ENCODE results near the gene DOP1A.

The DOP1A gene

GRCh38 chr6:83038246-83038645 lies 29.2 kb upstream of the DOP1A start:
- Histone ChIP-seq H2AFZ (ENCODE audit: low read depth, low read length, severe bottlenecking) (no peak overlapping the region), H3K4me2 (ENCODE audit: low read depth, low read length, poor library complexity, severe bottlenecking) (no peak overlapping the region), H3K9me3 (ENCODE audit: insufficient read depth, low read length) (peaks cover 6% of the 10 kb centered on the region; the same call in 1 of the 2 replicates), H3K9ac (ENCODE audit: low read length) (no peak overlapping the region), H3K27me3 (ENCODE audit: low read length) (no peaks in the 10 kb centered on the region), H3F3A (ENCODE audit: insufficient read depth) (no peaks in the 10 kb centered on the region), H3K4me3 (ENCODE audit: insufficient read depth, low read length, poor library complexity, severe bottlenecking) (no peak overlapping the region), H3K36me3 (ENCODE audit: low read length) (peaks cover 34% of the 10 kb centered on the region), H3K9me2 (replicated peaks; ENCODE audit: insufficient read depth, low read length) (no peaks in the 10 kb centered on the region), H3K79me2 (ENCODE audit: insufficient read depth, low read length) (no peaks in the 10 kb centered on the region), H3K27ac (ENCODE audit: low read depth, low read length) (no peak overlapping the region), H4K20me1 (ENCODE audit: low read depth, low read length) (no peaks in the 10 kb centered on the region)
- no peak for TF ChIP-seq EZH2phosphoT487 (conservative IDR thresholded peaks at IDR 0.05; ENCODE audit: low read length)
- TF ChIP-seq CTCF (IDR thresholded peaks at IDR 0.05; ENCODE audit: insufficient read depth, low read length, poor library complexity, severe bottlenecking): no peak

GRCh38 chr6:83042467-83043053 lies 24.9 kb upstream of the DOP1A start:
- Histone ChIP-seq H3K4me2 (ENCODE audit: low read depth, low read length, poor library complexity, severe bottlenecking) (no peak overlapping the region), H3K79me2 (ENCODE audit: insufficient read depth, low read length) (no peaks in the 10 kb centered on the region), H3K27me3 (ENCODE audit: low read length) (no peaks in the 10 kb centered on the region), H3K9ac (ENCODE audit: low read length) (no peak overlapping the region), H2AFZ (ENCODE audit: low read depth, low read length, severe bottlenecking) (no peak overlapping the region), H3K9me2 (replicated peaks; ENCODE audit: insufficient read depth, low read length) (no peaks in the 10 kb centered on the region), H4K20me1 (ENCODE audit: low read depth, low read length) (no peaks in the 10 kb centered on the region), H3K36me3 (ENCODE audit: low read length) (0 out of 2 replicates have a peak, but pooled peaks cover 3% of the 10 kb centered on the region), H3K9me3 (ENCODE audit: insufficient read depth, low read length) (no peaks in the 10 kb centered on the region), H3F3A (ENCODE audit: insufficient read depth) (no peaks in the 10 kb centered on the region), H3K27ac (ENCODE audit: low read depth, low read length) (no peak overlapping the region), H3K4me3 (ENCODE audit: insufficient read depth, low read length, poor library complexity, severe bottlenecking) (no peak overlapping the region)
- TF ChIP-seq EZH2phosphoT487 (conservative IDR thresholded peaks at IDR 0.05; ENCODE audit: low read length) (no peak), CTCF (IDR thresholded peaks at IDR 0.05; ENCODE audit: insufficient read depth, low read length, poor library complexity, severe bottlenecking) (no peak)

GRCh38 chr6:83044091-83044768 lies 23.2 kb upstream of the DOP1A start:
- Histone ChIP-seq H3K9me2 (replicated peaks; ENCODE audit: insufficient read depth, low read length) (no peaks in the 10 kb centered on the region), H3F3A (ENCODE audit: insufficient read depth) (no peaks in the 10 kb centered on the region), H3K9ac (ENCODE audit: low read length) (no peak overlapping the region), H3K36me3 (ENCODE audit: low read length) (peaks cover 3% of the 10 kb centered on the region; the same call in 1 of the 2 replicates), H3K4me2 (ENCODE audit: low read depth, low read length, poor library complexity, severe bottlenecking) (no peak overlapping the region), H3K27me3 (ENCODE audit: low read length) (no peaks in the 10 kb centered on the region), H2AFZ (ENCODE audit: low read depth, low read length, severe bottlenecking) (no peak overlapping the region), H4K20me1 (ENCODE audit: low read depth, low read length) (no peaks in the 10 kb centered on the region), H3K9me3 (ENCODE audit: insufficient read depth, low read length) (no peaks in the 10 kb centered on the region), H3K4me3 (ENCODE audit: insufficient read depth, low read length, poor library complexity, severe bottlenecking) (no peak overlapping the region), H3K79me2 (ENCODE audit: insufficient read depth, low read length) (no peaks in the 10 kb centered on the region), H3K27ac (ENCODE audit: low read depth, low read length) (no peak overlapping the region)
- TF ChIP-seq EZH2phosphoT487 (conservative IDR thresholded peaks at IDR 0.05; ENCODE audit: low read length) (no peak), CTCF (IDR thresholded peaks at IDR 0.05; ENCODE audit: insufficient read depth, low read length, poor library complexity, severe bottlenecking) (no peak)
